Activated CD8-positive, alpha-beta memory T cell treated with anti-CD3 and anti-CD28 coated beads, Interleukin-2, amount 50 U/mL, for 24 hours (primary cell): ENCODE measurements around the gene MSRB1.
"Not testable (repeated sequence)": the region's sequence is repeated elsewhere in the genome, so short reads cannot be mapped to it uniquely, and the experiment has no call there.

ENCODE experiments used
- DNase-seq: peaks from one replicate; pipeline ENCODE4 v3.0.0-alpha.2; 2020; ENCODE audit errors: extremely low read depth

MSRB1 gene

GRCh38 chr16:1960665-1961630 lies 17.9 kb upstream of the MSRB1 start:
- no peak for DNase-seq

GRCh38 chr16:1959269-1960039 lies 16.5 kb upstream of the MSRB1 start, which contains the start of gene NDUFB10:
TSS of gene NDUFB10 (plus strand) at chr16:1959538. CDS start at chr16:1959625, 87 bp downstream.
- DNase-seq = peak; percentile 61

GRCh38 chr16:1958715-1959268 lies 15.8 kb upstream of the MSRB1 start:
- DNase-seq = no peak

- not testable (repeated sequence) for DNase-seq
Observed at GRCh38 chr16:1958143-1958491, 15.1 kb upstream of the MSRB1 start.

- not testable (repeated sequence) for DNase-seq
Observed at GRCh38 chr16:1957434-1958142, 14.6 kb upstream of the MSRB1 start.

GRCh38 chr16:1953734-1954133 lies 10.7 kb upstream of the MSRB1 start:
- DNase-seq = no peak

- no peak for DNase-seq
Observed at GRCh38 chr16:1950559-1950958, 7.6 kb upstream of the MSRB1 start.

GRCh38 chr16:1950047-1950446 lies 7.0 kb upstream of the MSRB1 start:
- no peak for DNase-seq

- no peak for DNase-seq
Observed at GRCh38 chr16:1949507-1949906, 6.5 kb upstream of the MSRB1 start.

GRCh38 chr16:1947369-1947670 lies 4.3 kb upstream of the MSRB1 start:
- DNase-seq = no peak

GRCh38 chr16:1946495-1947368 lies 3.7 kb upstream of the MSRB1 start:
- DNase-seq = no peak

GRCh38 chr16:1945559-1946391 lies 2.8 kb upstream of the MSRB1 start:
- no peak for DNase-seq

GRCh38 chr16:1944612-1945199 lies 1.7 kb upstream of the MSRB1 start:
- DNase-seq = no peak

- no peak for DNase-seq
Observed at GRCh38 chr16:1942047-1942809, 771 bp downstream of the MSRB1 start.

GRCh38 chr16:1941162-1942046 lies 1.6 kb downstream of the MSRB1 start:
- DNase-seq = no peak

GRCh38 chr16:1940273-1941161 lies 2.5 kb downstream of the MSRB1 start:
- no peak for DNase-seq

- not testable (repeated sequence) for DNase-seq
Observed at GRCh38 chr16:1939833-1940232, 3.2 kb downstream of the MSRB1 start.
